OCI-LY3 (cell line): ENCODE results near the gene PTPRN2.

Experiments used
- EZH2phosphoT487 ChIP-seq: fragments of 200-600 bp; shearing (Covaris generic); IDR thresholded peaks from 2 replicates; pipeline ENCODE4 v1.6.1; 2018; ENCODE audit warnings: antibody characterized with exemption, mixed run types, low read depth
- TF ChIP-seq, protein P1 (sequence below): fragments of 200-600, 300-600 bp; sonication (generic); IDR thresholded peaks from 2 replicates; pipeline ENCODE4 v1.5.1; 2014; ENCODE audit warnings: antibody characterized with exemption, low read length, low read depth

GRCh38 chr7:157526005-157526912 is 1061.4 kb downstream of the PTPRN2 start:
- TF ChIP-seq, protein P1, sequence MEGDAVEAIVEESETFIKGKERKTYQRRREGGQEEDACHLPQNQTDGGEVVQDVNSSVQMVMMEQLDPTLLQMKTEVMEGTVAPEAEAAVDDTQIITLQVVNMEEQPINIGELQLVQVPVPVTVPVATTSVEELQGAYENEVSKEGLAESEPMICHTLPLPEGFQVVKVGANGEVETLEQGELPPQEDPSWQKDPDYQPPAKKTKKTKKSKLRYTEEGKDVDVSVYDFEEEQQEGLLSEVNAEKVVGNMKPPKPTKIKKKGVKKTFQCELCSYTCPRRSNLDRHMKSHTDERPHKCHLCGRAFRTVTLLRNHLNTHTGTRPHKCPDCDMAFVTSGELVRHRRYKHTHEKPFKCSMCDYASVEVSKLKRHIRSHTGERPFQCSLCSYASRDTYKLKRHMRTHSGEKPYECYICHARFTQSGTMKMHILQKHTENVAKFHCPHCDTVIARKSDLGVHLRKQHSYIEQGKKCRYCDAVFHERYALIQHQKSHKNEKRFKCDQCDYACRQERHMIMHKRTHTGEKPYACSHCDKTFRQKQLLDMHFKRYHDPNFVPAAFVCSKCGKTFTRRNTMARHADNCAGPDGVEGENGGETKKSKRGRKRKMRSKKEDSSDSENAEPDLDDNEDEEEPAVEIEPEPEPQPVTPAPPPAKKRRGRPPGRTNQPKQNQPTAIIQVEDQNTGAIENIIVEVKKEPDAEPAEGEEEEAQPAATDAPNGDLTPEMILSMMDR: no peak
- no peak for TF ChIP-seq EZH2phosphoT487
